ENCODE measurements around the gene MVK. TPM values are rescaled to one million over a fixed set of nuclear protein-coding genes. Genes with fewer than 3 reads are reported as not detected.

The MVK gene
- total RNA-seq, 1 experiment from 2014 or later = 28.9 TPM

DNA sequence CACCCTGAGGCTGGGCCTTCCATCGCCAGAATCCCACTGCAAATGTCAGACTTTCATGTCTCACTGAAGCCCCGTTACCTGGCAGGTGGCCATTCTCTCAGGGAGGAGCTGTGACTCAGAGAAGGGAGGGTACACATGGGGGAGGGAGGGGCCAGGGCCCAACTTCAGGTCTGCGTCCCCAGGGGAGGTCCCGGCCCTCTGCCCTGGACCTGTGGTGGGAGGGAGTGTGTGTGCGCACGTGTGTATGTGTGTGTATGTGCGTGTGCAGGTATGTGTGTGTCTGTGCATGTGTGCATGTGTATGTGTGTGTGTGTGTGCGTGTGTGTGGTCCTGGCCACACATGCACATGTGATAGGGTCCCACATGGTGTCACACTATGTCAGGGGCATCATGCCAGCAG lies 50.9 kb downstream of the MVK start:
- CTCF ChIA-PET = no interaction called here
- no peaks in the 10 kb centered on the region for H3K36me3 ChIP-seq (ENCODE audit: control insufficient read depth, insufficient read depth, low read length)
- TF ChIP-seq, protein P1, sequence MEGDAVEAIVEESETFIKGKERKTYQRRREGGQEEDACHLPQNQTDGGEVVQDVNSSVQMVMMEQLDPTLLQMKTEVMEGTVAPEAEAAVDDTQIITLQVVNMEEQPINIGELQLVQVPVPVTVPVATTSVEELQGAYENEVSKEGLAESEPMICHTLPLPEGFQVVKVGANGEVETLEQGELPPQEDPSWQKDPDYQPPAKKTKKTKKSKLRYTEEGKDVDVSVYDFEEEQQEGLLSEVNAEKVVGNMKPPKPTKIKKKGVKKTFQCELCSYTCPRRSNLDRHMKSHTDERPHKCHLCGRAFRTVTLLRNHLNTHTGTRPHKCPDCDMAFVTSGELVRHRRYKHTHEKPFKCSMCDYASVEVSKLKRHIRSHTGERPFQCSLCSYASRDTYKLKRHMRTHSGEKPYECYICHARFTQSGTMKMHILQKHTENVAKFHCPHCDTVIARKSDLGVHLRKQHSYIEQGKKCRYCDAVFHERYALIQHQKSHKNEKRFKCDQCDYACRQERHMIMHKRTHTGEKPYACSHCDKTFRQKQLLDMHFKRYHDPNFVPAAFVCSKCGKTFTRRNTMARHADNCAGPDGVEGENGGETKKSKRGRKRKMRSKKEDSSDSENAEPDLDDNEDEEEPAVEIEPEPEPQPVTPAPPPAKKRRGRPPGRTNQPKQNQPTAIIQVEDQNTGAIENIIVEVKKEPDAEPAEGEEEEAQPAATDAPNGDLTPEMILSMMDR (IDR thresholded peaks at IDR 0.05; ENCODE audit: insufficient read depth in 1 of 2, low read depth in 1 of 2, low read length in 1 of 2, severe bottlenecking in 1 of 2, unreplicated experiment in 1 of 2) = no peak

DNA sequence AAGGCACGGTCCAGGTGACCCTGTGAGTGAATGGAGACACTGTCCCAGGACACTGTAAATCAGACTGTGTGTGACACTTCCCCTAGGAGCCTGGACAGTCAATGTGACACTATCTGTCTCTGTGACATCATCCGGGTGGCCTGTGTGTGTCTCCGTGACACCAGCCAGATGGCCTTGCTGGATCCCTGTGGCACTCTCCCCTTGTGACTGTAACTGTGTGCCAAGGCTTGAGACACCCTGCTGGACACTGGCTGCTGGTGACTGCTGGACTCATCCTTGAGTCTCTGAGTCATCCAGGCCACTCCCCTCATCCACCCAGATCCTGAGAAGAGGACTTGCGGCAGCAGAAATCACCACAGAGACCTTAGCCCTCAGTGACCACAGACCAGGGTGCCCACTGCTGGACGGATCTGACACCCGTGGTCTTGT lies 51.6 kb downstream of the MVK start:
- DNase-seq = no peak
- Mint-ChIP-seq H3K4me3 (ENCODE audit: unreplicated experiment) (no peak overlapping the region), H3K36me3 (ENCODE audit: insufficient read depth, unreplicated experiment) (no peaks in the 10 kb centered on the region), H3K9me3 (ENCODE audit: unreplicated experiment) (no peaks in the 10 kb centered on the region), H3K4me1 (ENCODE audit: low read depth, unreplicated experiment) (peaks cover 8% of the 10 kb centered on the region), H3K27ac (ENCODE audit: unreplicated experiment) (peak overlapping the region; percentile 50), H3K27me3 (ENCODE audit: insufficient read depth, unreplicated experiment) (no peaks in the 10 kb centered on the region)
- intact Hi-C loops (cut with micrococcal nuclease; ENCODE audit: unreplicated experiment) = no loop called here
- ChIA-PET CTCF (no interaction called here), POLR2A (no interaction called here)
- Histone ChIP-seq H3K27me3 (replicated peaks; ENCODE audit: control insufficient read depth, insufficient read depth, low read length) (no peaks in the 10 kb centered on the region), H3K9me3 (no peaks in the 10 kb centered on the region), H3K4me1 (no peaks in the 10 kb centered on the region), H3K4me3 (ENCODE audit: low read depth, low read length) (no peak overlapping the region), H3K36me3 (ENCODE audit: control insufficient read depth, insufficient read depth, low read length) (no peaks in the 10 kb centered on the region)
- BruUV-seq (replicated peaks) = no TSS peak
- TF ChIP-seq, protein P1 (IDR thresholded peaks at IDR 0.05; ENCODE audit: insufficient read depth in 1 of 2, low read depth in 1 of 2, low read length in 1 of 2, severe bottlenecking in 1 of 2, unreplicated experiment in 1 of 2) = no peak

More for the DNA sequence above, 50.9 kb downstream of the MVK start:
- no peaks in the 10 kb centered on the region for H3K27me3 ChIP-seq (replicated peaks; ENCODE audit: control insufficient read depth, insufficient read depth, low read length)
- DNase-seq = no peak
- no peaks in the 10 kb centered on the region for H3K9me3 ChIP-seq
- no peak overlapping the region for H3K4me3 ChIP-seq (ENCODE audit: low read depth, low read length)
- intact Hi-C loops (cut with micrococcal nuclease; ENCODE audit: unreplicated experiment) = no loop called here
- no TSS peak for BruUV-seq (replicated peaks)
- Mint-ChIP-seq H3K36me3 (ENCODE audit: insufficient read depth, unreplicated experiment) (no peaks in the 10 kb centered on the region), H3K9me3 (ENCODE audit: unreplicated experiment) (no peaks in the 10 kb centered on the region), H3K27me3 (ENCODE audit: insufficient read depth, unreplicated experiment) (no peaks in the 10 kb centered on the region), H3K4me3 (ENCODE audit: unreplicated experiment) (no peak overlapping the region), H3K4me1 (ENCODE audit: low read depth, unreplicated experiment) (peaks cover 8% of the 10 kb centered on the region), H3K27ac (ENCODE audit: unreplicated experiment) (no peak overlapping the region)
- no peaks in the 10 kb centered on the region for H3K4me1 ChIP-seq
- POLR2A ChIA-PET = no interaction called here

DNA sequence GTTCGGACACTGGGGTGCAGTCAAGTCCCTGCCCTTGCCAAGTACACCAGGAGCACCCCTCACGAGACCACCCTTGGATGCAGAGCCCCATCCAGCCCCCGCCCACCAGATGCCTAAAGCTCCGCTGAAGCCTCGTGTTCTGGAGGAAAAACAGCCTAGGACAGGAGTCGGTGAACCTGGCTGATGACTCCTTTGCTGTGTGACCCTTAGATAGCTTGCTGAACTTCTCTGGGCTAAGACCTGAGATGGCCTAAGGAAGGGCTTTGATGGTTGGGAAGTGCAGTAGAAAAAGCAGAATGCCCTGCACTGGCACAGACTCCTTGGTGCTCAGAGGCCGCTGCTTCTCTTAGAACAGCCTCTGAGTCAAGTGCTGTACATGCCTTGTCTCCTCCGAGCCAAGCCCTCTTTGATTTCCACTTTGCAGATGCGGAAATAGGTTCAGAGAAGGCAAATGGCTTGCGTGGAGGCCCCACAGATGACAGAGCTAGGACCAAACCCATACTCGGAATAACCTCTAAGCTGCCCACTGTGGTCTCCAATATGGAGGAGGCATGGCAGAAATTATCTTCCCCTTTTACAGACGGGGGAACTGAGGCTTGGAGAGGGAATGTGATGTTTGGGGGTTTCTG lies 52.3 kb downstream of the MVK start:
- Histone ChIP-seq H3K4me3 (ENCODE audit: low read depth, low read length) (no peak overlapping the region), H3K4me1 (no peaks in the 10 kb centered on the region), H3K9me3 (no peaks in the 10 kb centered on the region), H3K36me3 (ENCODE audit: control insufficient read depth, insufficient read depth, low read length) (no peaks in the 10 kb centered on the region), H3K27me3 (replicated peaks; ENCODE audit: control insufficient read depth, insufficient read depth, low read length) (no peaks in the 10 kb centered on the region)
- Mint-ChIP-seq H3K4me1 (ENCODE audit: low read depth, unreplicated experiment) (peaks cover 8% of the 10 kb centered on the region), H3K27me3 (ENCODE audit: insufficient read depth, unreplicated experiment) (no peaks in the 10 kb centered on the region), H3K4me3 (ENCODE audit: unreplicated experiment) (no peak overlapping the region), H3K27ac (ENCODE audit: unreplicated experiment) (no peak overlapping the region), H3K36me3 (ENCODE audit: insufficient read depth, unreplicated experiment) (no peaks in the 10 kb centered on the region), H3K9me3 (ENCODE audit: unreplicated experiment) (no peaks in the 10 kb centered on the region)
- TF ChIP-seq, protein P1 (IDR thresholded peaks at IDR 0.05; ENCODE audit: insufficient read depth in 1 of 2, low read depth in 1 of 2, low read length in 1 of 2, severe bottlenecking in 1 of 2, unreplicated experiment in 1 of 2) = no peak
- intact Hi-C loops (cut with micrococcal nuclease; ENCODE audit: unreplicated experiment) = no loop called here
- no TSS peak for BruUV-seq (replicated peaks)
- DNase-seq = no peak
- ChIA-PET POLR2A (no interaction called here), CTCF (no interaction called here)

All from Caco-2 (cell line).